WERI-Rb-1 (cell line): ENCODE data around the gene MAD1L1.
A peak's percentile ranks its signal among the peaks of the same experiment; 100 is the strongest.

ENCODE experiments used
- DNase-seq: peaks from one replicate; pipeline ENCODE4 v3.0.0-alpha.2; 2020
- H3K27ac ChIP-seq: fragments of 250-450 bp; sonication (Bioruptor Pico); 2 replicates; pipeline ENCODE4 v1.5.1; 2020; ENCODE audit warnings: mild to moderate bottlenecking, moderate library complexity
- H3K27me3 ChIP-seq: fragments of 250-450 bp; sonication (Bioruptor Pico); 2 replicates; pipeline ENCODE4 v1.5.1; 2021; ENCODE audit warnings: mild to moderate bottlenecking, low read depth, moderate library complexity; ENCODE audit not compliant: insufficient read depth, severe bottlenecking
- H3K36me3 ChIP-seq: fragments of 250-450 bp; sonication (Bioruptor Pico); 2 replicates; pipeline ENCODE4 v1.5.1; 2020; ENCODE audit warnings: mild to moderate bottlenecking, moderate library complexity
- H3K4me3 ChIP-seq: 2 replicates; pipeline ENCODE4 v1.5.1; 2011; ENCODE audit warnings: low read depth, mild to moderate bottlenecking, control low read depth, low read length
- H3K9me3 ChIP-seq: fragments of 250-450 bp; sonication (Bioruptor Pico); 2 replicates; pipeline ENCODE4 v1.5.1; 2021; ENCODE audit warnings: mild to moderate bottlenecking, moderate library complexity; ENCODE audit not compliant: severe bottlenecking
- TF ChIP-seq, protein P1 (sequence below): IDR thresholded peaks from 2 replicates; pipeline ENCODE4 v1.5.1; 2011; ENCODE audit warnings: low read depth, mild to moderate bottlenecking, control low read depth, inconsistent platforms, low read length

The MAD1L1 gene

DNA sequence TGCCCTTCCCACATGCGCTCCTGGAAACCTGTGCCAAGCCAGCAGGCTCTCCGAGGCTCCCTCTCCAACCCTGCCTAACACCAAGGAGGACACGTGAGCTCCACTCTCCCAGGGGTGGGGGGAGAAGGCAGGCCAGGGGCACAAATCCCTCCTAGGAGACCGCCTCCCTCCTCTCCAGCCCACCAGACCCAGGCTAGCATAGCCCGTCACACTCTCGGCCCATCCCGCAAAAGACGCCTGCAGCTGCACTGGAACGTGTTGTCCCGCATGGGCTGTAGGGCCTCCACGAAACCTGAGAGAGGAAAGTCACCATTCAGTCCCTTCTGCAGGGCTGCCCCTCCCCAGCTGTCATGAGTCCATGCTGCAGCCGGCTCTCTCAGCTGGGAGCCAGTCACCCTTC is 126.3 kb downstream of the MAD1L1 start:
- Histone ChIP-seq H3K36me3 (peaks cover 17% of the 10 kb centered on the region), H3K4me3 (no peak overlapping the region), H3K27me3 (no peaks in the 10 kb centered on the region), H3K9me3 (no peaks in the 10 kb centered on the region), H3K27ac (no peak overlapping the region)
- DNase-seq: no peak
- TF ChIP-seq, protein P1, sequence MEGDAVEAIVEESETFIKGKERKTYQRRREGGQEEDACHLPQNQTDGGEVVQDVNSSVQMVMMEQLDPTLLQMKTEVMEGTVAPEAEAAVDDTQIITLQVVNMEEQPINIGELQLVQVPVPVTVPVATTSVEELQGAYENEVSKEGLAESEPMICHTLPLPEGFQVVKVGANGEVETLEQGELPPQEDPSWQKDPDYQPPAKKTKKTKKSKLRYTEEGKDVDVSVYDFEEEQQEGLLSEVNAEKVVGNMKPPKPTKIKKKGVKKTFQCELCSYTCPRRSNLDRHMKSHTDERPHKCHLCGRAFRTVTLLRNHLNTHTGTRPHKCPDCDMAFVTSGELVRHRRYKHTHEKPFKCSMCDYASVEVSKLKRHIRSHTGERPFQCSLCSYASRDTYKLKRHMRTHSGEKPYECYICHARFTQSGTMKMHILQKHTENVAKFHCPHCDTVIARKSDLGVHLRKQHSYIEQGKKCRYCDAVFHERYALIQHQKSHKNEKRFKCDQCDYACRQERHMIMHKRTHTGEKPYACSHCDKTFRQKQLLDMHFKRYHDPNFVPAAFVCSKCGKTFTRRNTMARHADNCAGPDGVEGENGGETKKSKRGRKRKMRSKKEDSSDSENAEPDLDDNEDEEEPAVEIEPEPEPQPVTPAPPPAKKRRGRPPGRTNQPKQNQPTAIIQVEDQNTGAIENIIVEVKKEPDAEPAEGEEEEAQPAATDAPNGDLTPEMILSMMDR: no peak

DNA sequence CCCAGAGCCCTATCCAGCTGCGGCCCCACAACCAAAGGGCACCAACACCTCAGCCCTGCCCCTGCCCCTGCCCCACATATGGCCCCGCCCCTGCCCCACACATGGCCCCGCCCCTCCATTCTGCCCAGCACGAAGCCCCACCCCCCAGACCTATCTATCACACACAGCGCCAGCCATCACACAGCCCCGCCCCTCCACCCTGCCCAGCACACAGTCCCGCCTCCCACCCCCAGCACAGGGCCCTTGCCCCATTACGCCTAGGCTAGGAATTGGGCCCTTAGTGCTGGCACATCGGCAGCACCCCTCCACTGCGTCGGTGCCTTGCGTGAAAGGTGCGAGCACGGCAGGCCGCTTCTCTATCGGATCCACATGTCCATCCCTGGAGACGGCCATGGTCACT is 126.8 kb downstream of the MAD1L1 start:
- H3K27ac ChIP-seq: no peak overlapping the region
- no peaks in the 10 kb centered on the region for H3K9me3 ChIP-seq
- no peaks in the 10 kb centered on the region for H3K27me3 ChIP-seq
- H3K4me3 ChIP-seq: no peak overlapping the region
- peak; percentile 61 for DNase-seq
- TF ChIP-seq, protein P1: no peak
- peaks cover 15% of the 10 kb centered on the region for H3K36me3 ChIP-seq

DNA sequence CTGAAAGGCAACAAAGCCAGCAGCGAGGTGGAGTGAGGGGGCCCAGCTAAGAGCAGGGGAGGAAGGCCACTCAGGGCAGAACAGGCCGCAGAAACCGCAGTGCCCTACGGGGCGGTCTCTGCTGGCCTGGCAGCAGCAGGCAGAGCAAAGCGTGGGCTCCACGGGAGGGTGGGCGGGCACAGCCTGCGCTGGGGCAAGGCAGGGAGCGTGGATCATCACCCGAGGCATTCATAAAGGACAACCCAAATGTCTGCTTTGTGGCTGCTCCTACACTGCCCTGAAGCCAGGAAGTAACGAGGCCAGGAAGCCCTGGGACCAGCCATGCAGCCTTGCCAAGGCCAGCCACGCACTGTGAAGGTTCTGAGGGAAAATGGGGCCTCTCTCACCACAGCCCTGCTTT is 127.5 kb downstream of the MAD1L1 start:
- no peak for DNase-seq
- TF ChIP-seq, protein P1: no peak
- peak overlapping the region; percentile 84 for H3K27ac ChIP-seq

DNA sequence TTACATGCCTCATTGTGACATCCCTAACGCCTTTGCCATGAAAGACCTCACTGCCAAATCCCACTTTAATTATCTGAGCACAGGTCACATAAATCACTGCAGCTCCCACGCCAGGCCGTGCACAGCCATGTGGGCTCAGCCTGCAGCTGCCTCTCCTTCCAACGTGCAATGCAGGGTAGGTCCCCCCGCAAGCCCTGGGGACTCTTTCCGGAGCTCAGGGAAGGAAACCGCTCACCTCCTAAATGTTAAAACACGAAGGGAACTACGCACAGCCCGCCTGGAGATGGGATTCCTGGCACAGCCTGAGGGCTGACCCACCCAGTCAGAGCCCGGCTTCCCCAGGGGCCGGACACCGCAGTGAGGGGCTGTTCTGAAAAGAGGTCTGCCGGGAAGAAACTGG is 128.0 kb downstream of the MAD1L1 start:
- Histone ChIP-seq H3K36me3 (peaks cover 10% of the 10 kb centered on the region), H3K9me3 (no peaks in the 10 kb centered on the region), H3K27ac (peak overlapping the region; percentile 84), H3K27me3 (no peaks in the 10 kb centered on the region), H3K4me3 (no peak overlapping the region)
- TF ChIP-seq, protein P1: no peak
- DNase-seq: peak; percentile 50

More for the DNA sequence above, 127.5 kb downstream of the MAD1L1 start:
- H3K4me3 ChIP-seq: no peak overlapping the region
- no peaks in the 10 kb centered on the region for H3K9me3 ChIP-seq
- no peaks in the 10 kb centered on the region for H3K27me3 ChIP-seq
- H3K36me3 ChIP-seq: peaks cover 10% of the 10 kb centered on the region

DNA sequence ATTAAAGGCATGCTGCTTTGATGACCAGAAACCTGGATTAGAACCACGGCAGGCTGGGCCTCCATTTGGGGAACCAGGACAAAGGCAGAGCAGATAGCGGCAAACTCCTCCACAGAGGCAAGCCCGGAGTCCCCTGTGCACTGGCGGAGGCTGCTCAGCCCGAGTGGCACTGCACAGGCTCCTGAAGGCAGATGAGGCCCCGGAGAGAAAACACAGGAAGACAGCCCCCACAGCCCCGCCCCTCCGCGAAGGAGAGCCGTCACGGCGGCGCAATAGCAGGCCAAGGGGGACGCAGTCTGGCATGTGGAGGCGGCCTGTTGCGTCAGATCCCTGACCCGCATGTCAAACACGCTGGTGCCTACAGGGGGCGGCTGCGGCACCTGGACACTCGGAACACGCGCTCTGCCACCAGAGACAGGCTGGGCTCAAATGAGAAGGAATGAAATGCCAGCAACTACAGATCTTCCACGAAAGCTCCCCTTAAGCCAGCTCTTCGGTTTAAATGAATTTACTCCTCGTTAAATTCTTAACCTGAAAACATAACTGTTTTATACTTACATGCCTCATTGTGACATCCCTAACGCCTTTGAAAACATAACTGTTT is 128.5 kb downstream of the MAD1L1 start:
- Histone ChIP-seq H3K27ac (peak overlapping the region; percentile 84), H3K9me3 (no peaks in the 10 kb centered on the region), H3K4me3 (no peak overlapping the region), H3K36me3 (peaks cover 10% of the 10 kb centered on the region), H3K27me3 (no peaks in the 10 kb centered on the region)
- DNase-seq: peak; percentile 97
- TF ChIP-seq, protein P1: peak; percentile 86
